GM21390 (cell line): ENCODE data around the gene CDC45.

Experiments
- ATAC-seq: cut with Tn5 transposase; IDR thresholded peaks from one replicate; pipeline ENCODE4 v1.9.1; 2021; ENCODE audit not compliant: unreplicated experiment

The CDC45 gene

GRCh38 chr22:19510919-19511341 is 31.2 kb downstream of the CDC45 start:
- no peak for ATAC-seq

DNA sequence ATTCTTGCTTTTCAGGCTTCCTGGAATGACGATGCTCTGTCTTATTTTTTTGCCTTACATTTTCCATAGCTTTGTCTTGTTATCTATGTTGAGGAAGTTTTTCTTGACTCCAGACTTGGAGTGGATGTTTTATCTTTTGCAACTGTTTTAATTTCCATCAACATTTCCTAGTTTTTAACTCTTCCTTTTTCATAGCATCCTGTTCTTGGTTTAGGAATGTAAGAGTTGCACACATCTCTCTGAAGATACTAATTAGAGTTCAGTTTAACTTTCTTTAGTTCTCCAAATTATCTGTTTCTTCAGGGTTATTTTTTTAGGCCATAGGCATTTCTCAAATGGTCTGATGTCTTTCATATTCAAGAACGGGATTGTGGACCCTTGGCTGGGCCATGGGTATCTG is 34.1 kb downstream of the CDC45 start:
- ATAC-seq = no peak

DNA sequence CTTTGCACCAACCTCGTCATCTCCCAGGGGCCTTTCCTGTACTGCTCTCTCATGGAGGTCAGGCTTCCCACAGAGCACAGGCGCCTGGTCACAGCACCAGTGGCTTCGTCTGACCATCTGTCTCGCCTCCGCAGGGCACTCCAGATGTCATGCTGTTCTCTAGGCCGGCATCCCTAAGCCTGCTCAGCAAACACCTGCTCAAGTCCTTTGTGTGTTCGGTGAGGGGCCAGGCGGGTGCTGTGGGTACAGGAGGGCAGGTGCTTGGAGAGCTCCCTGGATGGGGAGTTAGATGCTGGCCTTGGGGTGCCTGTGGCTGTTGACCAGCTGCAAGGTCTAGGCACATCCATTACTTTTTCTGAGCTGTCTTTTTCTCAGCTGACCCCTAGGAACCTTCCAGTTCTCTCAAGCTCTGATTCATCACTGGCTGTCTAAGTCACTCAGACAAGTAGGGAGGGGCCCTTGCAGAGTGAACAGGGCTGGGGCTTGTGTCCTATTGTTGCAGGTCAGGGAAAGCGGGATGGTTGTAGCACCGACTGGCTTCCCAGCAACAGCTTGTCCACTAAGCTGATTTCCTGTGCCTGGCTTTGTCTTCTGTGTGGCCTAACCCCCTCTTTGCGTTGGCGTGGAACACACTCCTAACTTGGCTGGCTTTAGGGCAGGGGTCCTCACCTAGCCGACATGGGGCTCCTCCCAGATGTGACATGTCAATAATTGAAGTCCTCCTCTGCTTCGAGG is 35.3 kb downstream of the CDC45 start:
- no peak for ATAC-seq

GRCh38 chr22:19515654-19516377 is 36.1 kb downstream of the CDC45 start:
- ATAC-seq = no peak

GRCh38 chr22:19516378-19517170 is 36.9 kb downstream of the CDC45 start:
- ATAC-seq = no peak

- no peak for ATAC-seq
Measured at GRCh38 chr22:19517171-19517500, 37.4 kb downstream of the CDC45 start.

DNA sequence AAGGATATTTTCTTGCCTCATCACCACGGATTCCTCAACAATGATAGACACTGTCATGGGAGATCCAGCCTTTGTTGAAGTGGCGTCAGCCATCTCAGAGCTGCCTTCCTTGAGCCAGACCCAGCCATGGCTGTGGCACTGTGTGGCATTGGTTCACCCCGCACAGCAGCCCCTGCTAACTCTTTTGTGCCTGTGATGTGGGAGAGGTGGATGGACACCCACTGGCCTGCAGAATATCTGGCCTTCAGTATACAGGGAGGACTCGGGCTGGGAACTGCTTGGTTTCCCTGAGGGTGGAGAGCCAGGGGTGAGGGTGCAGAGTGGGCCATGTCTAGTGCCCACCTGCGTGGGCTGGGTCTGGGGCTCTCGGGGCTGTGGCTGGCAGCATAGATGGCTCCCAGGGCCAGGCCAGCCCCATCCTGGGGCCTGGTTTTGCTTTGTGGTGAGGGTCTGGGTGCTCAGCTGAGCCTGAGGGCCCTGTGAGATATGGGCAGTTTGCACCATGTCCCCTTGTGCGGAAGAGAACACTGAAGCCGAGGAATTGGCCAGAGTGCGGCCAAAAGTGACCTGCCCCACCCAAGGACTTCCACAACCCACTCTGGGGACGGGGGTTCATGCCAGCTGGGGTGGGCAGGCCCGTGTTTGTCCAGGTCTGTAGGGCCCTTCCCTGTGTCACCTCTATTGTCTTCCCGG is 38.3 kb downstream of the CDC45 start:
- ATAC-seq = no peak

GRCh38 chr22:19518635-19519034 is 38.9 kb downstream of the CDC45 start:
- ATAC-seq = no peak

DNA sequence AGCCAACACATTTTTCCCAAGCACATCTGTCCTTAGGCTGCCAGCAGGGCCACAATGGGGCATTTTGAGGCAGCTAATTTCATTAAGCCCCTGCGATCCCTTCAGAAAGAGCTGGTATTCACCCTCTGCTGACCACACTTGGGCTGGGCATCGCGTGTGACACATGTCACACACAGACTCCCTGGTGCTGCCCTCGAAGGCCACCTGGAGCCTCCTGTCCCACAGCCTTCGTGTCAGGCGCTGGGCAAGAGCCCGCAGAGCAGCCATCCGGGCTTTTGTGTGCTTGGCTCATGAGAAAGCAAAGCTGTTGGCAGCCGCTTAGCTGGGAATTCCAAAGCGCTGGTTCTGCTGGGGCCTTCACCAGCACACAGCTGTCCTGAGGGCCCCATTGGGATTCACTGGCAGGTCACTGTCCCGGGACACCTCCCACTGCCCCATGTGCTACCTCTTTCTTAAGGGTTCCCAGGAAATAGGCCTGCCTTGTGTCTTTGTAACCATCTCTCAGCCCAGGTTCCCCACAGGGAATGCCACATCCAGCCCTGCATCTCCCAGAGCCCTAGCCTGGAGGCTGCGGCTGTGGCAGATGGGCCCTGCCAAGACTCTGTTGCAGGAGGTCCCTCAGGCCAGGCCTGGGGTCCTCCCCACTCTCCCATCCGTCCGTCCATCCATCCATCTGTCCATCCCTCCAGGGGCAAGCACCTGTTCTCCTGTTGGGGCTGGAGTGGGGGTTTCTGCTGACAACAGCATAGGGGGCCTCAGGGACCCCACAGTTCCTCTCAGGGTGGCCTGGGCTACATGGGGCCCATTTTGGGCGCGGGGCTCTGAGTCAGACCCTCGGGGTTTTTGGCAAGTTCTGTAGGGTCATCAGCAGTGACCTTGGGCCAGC is 39.6 kb downstream of the CDC45 start:
- ATAC-seq = no peak

DNA sequence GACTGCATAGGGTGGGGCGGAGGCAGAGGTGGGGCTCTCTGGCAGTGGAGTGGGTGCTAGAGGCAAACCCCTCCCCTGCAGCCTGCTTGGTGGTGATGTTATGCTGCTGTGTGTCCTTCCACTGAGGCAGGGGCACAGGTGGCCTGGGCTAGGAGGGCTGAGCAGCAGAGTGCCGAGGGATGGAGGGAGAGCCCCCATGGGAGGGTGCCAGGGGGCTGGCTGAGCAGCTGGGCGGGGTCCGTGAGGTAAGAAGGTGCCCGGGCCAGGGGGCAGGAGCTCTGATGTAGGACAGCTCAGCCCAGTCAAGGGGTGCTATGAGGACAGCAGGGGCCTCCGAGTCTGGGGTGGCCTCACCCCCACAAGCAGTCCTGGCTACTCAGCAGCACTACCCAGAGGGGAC is 40.3 kb downstream of the CDC45 start:
- no peak for ATAC-seq

- no peak for ATAC-seq
Measured at GRCh38 chr22:19520566-19521305, 41.0 kb downstream of the CDC45 start.

- ATAC-seq = no peak
Measured at GRCh38 chr22:19522190-19522880, 42.6 kb downstream of the CDC45 start.

GRCh38 chr22:19522881-19523239 is 43.1 kb downstream of the CDC45 start:
- no peak for ATAC-seq

DNA sequence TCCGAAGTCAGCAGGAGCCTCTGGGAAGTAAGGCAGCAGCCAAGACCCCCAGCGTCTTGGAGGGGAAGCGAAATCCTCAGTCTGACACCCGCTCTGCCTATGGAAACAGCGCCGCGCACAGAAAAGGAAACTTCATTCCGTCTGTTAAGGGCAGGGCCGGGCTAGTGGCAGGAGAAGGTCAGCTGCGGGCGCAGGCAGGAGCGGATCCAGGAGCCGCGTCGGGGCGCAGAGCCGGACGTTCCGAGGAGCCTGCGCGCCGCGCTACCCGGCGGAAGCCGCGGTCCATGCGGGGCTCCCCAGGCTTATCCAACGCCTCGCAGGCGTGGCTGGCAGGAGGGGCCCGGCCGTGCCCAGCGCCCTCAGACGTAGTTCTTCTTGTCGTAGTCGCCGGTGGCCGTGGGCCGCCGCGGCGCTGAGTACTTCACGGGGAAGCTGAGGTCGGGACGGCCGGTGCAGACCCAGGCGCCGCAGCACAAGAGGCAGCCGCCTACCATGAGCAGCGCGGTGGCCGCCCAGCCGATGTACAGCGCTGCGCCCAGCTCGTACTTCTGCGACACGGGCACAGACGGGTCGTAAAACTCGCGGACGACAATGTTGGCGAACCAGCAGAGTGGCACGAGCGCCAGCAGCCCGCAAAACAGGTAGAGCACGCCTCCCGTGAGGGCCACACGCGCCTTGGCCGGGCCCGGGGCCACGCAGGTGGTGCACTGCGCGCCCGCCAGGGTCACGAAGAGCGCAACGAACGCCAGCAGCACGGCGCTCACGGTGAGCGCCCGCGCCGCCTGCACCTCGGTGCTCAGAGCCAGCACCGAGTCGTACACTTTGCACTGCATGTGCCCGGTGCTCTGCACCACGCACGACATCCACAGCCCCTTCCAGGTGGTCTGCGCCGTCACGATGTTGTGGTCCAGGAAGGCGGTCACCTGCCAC is 43.8 kb downstream of the CDC45 start:
- no peak for ATAC-seq

GRCh38 chr22:19524170-19525115 is 44.7 kb downstream of the CDC45 start, which contains the start of gene CLDN5:
TSS of gene CLDN5 (minus strand) at chr22:19524410. CDS start at chr22:19524255, 155 bp downstream.
- no peak for ATAC-seq

- ATAC-seq = no peak
Measured at GRCh38 chr22:19525116-19525660, 45.5 kb downstream of the CDC45 start.

- no peak for ATAC-seq
Measured at GRCh38 chr22:19525666-19526065, 45.9 kb downstream of the CDC45 start.
